PC-9 (cell line): Measurements from ENCODE around the gene SKIDA1.

ENCODE experiments used
- EZH2 ChIP-seq: fragments of 200-600 bp; sonication (generic); IDR thresholded peaks from 2 replicates; pipeline ENCODE4 v1.8.0; 2017; ENCODE audit warnings: antibody characterized with exemption, low read depth
- TF ChIP-seq, protein P1 (sequence below): fragments of 200-600 bp; sonication (generic); conservative IDR thresholded peaks from 2 replicates; pipeline ENCODE4 v1.6.1; 2017; ENCODE audit warnings: mixed run types, antibody characterized with exemption, mild to moderate bottlenecking, moderate library complexity

DNA sequence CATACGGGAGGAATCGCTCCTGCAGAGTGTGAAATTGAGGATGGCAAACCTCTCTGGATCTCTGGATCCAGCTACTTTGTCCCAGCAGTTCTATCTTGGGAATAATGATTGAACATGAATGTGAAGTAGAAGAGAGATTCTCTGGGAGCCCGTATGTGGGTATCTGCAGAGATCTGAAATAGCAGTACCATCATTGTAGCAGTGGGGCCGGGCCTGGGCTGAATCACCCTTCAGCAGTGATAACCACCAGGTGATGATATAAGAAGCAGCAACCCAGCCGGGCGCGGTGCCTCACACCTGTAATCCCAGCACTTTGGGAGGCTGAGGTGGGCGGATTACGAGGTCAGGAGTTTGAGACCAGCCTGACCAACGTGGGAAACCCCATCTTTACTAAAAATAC, 51.9 kb downstream of the SKIDA1 start:
- TF ChIP-seq, protein P1, sequence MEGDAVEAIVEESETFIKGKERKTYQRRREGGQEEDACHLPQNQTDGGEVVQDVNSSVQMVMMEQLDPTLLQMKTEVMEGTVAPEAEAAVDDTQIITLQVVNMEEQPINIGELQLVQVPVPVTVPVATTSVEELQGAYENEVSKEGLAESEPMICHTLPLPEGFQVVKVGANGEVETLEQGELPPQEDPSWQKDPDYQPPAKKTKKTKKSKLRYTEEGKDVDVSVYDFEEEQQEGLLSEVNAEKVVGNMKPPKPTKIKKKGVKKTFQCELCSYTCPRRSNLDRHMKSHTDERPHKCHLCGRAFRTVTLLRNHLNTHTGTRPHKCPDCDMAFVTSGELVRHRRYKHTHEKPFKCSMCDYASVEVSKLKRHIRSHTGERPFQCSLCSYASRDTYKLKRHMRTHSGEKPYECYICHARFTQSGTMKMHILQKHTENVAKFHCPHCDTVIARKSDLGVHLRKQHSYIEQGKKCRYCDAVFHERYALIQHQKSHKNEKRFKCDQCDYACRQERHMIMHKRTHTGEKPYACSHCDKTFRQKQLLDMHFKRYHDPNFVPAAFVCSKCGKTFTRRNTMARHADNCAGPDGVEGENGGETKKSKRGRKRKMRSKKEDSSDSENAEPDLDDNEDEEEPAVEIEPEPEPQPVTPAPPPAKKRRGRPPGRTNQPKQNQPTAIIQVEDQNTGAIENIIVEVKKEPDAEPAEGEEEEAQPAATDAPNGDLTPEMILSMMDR, result no peak
- no peak for TF ChIP-seq EZH2
